Measurements from ENCODE around the gene COA5.

- no peak for TF ChIP-seq POLR2A (IDR thresholded peaks at IDR 0.05)
- no peak for TF ChIP-seq CTCF (IDR thresholded peaks at IDR 0.05)
Measured at GRCh38 chr2:98643496-98644100, 35.3 kb upstream of the COA5 start.
